DOHH2 (cell line): ENCODE data around the gene PRMT1.

Experiments used
- H3F3A ChIP-seq: fragments of 200-600 bp; sonication (generic), shearing (Covaris generic); 2 replicates; pipeline ENCODE4 v1.6.0; 2016; ENCODE audit warnings: antibody characterized with exemption, mild to moderate bottlenecking; ENCODE audit not compliant: control insufficient read depth, insufficient read depth
- H3K27ac ChIP-seq: fragments of 200-600 bp; sonication (generic); 2 replicates; pipeline ENCODE4 v1.5.1; 2014; ENCODE audit warnings: low read depth, mild to moderate bottlenecking, low read length, moderate library complexity
- H3K27me3 ChIP-seq: fragments of 200-600 bp; sonication (generic); 2 replicates; pipeline ENCODE4 v1.6.1; 2014; ENCODE audit warnings: mild to moderate bottlenecking, low read length, mixed read lengths; ENCODE audit not compliant: control insufficient read depth
- H3K36me3 ChIP-seq: fragments of 200-600 bp; sonication (generic); 2 replicates; pipeline ENCODE4 v1.6.1; 2014; ENCODE audit warnings: mild to moderate bottlenecking, low read length, moderate library complexity, mixed read lengths; ENCODE audit not compliant: control insufficient read depth
- H3K4me1 ChIP-seq: fragments of 200-600 bp; sonication (generic); 2 replicates; pipeline ENCODE4 v1.6.1; 2014; ENCODE audit warnings: mild to moderate bottlenecking, low read length, mixed read lengths; ENCODE audit not compliant: control insufficient read depth
- H3K4me2 ChIP-seq: fragments of 200-600 bp; sonication (generic); 2 replicates; pipeline ENCODE4 v1.6.0; 2014; ENCODE audit warnings: mild to moderate bottlenecking, low read length, moderate library complexity
- H3K4me3 ChIP-seq: fragments of 200-600 bp; sonication (generic); 2 replicates; pipeline ENCODE4 v1.5.1; 2014; ENCODE audit warnings: mild to moderate bottlenecking, low read length, mixed read lengths
- H3K79me2 ChIP-seq: fragments of 200-600 bp; sonication (generic); 2 replicates; pipeline ENCODE4 v1.6.1; 2014; ENCODE audit warnings: mild to moderate bottlenecking, low read length, mixed read lengths; ENCODE audit not compliant: control insufficient read depth
- H3K9me2 ChIP-seq: fragments of 200-600 bp; sonication (generic); replicated peaks from 2 replicates; pipeline ENCODE4 v1.6.1; 2014; ENCODE audit warnings: mild to moderate bottlenecking, low read length, mixed read lengths; ENCODE audit not compliant: control insufficient read depth
- H3K9me3 ChIP-seq: fragments of 200-600 bp; sonication (generic); 2 replicates; pipeline ENCODE4 v1.6.1; 2014; ENCODE audit warnings: antibody characterized with exemption, low read length, mixed read lengths; ENCODE audit not compliant: control insufficient read depth, insufficient read depth
- H4K20me1 ChIP-seq: fragments of 200-600 bp; sonication (generic); 2 replicates; pipeline ENCODE4 v1.6.0; 2014; ENCODE audit warnings: low read depth, mild to moderate bottlenecking, antibody characterized with exemption, low read length, moderate library complexity; ENCODE audit not compliant: control insufficient read depth, insufficient read depth
- CTCF ChIP-seq: fragments of 200-600 bp; sonication (generic); IDR thresholded peaks from one replicate; pipeline ENCODE4 v1.5.1; 2014; ENCODE audit warnings: antibody characterized with exemption, mild to moderate bottlenecking, low read depth, low read length; ENCODE audit not compliant: poor library complexity, severe bottlenecking
- EZH2phosphoT487 ChIP-seq: fragments of 200-600 bp; sonication (generic); IDR thresholded peaks from 2 replicates; pipeline ENCODE4 v1.6.1; 2017; ENCODE audit warnings: borderline replicate concordance, mild to moderate bottlenecking, antibody characterized with exemption, low read length, moderate library complexity, mixed read lengths

Gene PRMT1

GRCh38 chr19:49643466-49643865 is 33.6 kb upstream of the PRMT1 start:
- peaks cover 50% of the 10 kb centered on the region for H3K36me3 ChIP-seq
- peak overlapping the region; percentile 95 for H3K4me3 ChIP-seq
- H3K9me2 ChIP-seq, result no peaks in the 10 kb centered on the region
- TF ChIP-seq EZH2phosphoT487 (no peak), CTCF (no peak)
- H3K4me2 ChIP-seq, result peak overlapping the region; percentile 89
- no peaks in the 10 kb centered on the region for H4K20me1 ChIP-seq
- peaks cover 5% of the 10 kb centered on the region for H3K27me3 ChIP-seq
- peaks cover 62% of the 10 kb centered on the region for H3K79me2 ChIP-seq
- H3F3A ChIP-seq, result peaks cover 6% of the 10 kb centered on the region
- H3K27ac ChIP-seq, result no peak overlapping the region
- no peaks in the 10 kb centered on the region for H3K9me3 ChIP-seq
- H3K4me1 ChIP-seq, result peaks cover 22% of the 10 kb centered on the region

DNA sequence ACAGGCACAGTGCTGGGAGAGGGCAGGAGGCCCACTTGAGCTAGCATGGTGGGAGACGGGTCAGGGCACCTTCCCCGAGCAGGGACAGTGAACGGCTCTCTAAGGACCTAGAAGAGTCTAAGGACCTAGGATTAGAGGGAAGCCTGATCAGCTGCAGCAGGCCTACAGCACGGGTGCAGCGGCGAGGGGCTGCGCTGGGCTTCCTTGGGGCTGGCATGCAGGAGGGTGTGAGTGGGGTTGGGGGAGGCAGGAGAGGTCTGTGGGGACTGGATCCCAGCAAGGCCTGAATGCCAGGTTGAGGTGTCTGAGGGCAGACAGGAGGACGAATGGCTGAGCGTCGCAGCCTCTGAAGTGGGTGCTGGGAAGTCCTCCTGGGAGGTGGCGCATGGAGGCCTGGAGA is 31.5 kb upstream of the PRMT1 start:
- Histone ChIP-seq H3K36me3 (peaks cover 67% of the 10 kb centered on the region), H3K4me3 (no peak overlapping the region), H3F3A (peaks cover 6% of the 10 kb centered on the region), H3K4me2 (no peak overlapping the region), H4K20me1 (no peaks in the 10 kb centered on the region), H3K27ac (no peak overlapping the region), H3K9me3 (no peaks in the 10 kb centered on the region), H3K27me3 (no peaks in the 10 kb centered on the region; the same call in 1 of the 2 replicates), H3K4me1 (peaks cover 12% of the 10 kb centered on the region), H3K9me2 (no peaks in the 10 kb centered on the region), H3K79me2 (peaks cover 76% of the 10 kb centered on the region)
- no peak for TF ChIP-seq CTCF
- TF ChIP-seq EZH2phosphoT487, result no peak

DNA sequence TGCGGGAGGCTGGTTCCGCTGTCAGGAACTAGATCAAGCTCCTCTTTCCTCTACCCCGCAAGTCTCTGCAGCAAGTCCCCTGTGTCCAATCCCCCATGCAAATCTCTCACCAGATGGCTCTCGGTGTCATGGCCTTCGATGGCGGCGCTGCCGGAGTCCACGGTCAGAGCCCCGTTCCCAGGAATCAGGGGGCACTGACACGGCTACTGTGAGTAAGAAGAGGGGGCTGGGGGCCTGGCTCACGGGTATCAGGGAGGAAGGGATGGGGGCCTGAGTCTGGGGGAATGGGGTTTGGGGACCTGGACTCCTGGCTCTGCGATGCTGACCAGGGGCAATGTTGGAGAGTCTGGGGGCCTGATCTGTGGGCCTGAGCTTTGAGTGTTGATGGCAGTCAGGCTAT is 31.1 kb upstream of the PRMT1 start:
- H4K20me1 ChIP-seq, result no peaks in the 10 kb centered on the region
- peaks cover 2% of the 10 kb centered on the region for H3F3A ChIP-seq
- no peak for TF ChIP-seq EZH2phosphoT487
- no peak for TF ChIP-seq CTCF
- no peaks in the 10 kb centered on the region; the same call in 1 of the 2 replicates for H3K27me3 ChIP-seq
- no peaks in the 10 kb centered on the region for H3K9me2 ChIP-seq
- no peaks in the 10 kb centered on the region for H3K9me3 ChIP-seq
- peaks cover 64% of the 10 kb centered on the region for H3K36me3 ChIP-seq
- no peak overlapping the region for H3K4me2 ChIP-seq
- no peak overlapping the region for H3K27ac ChIP-seq
- H3K79me2 ChIP-seq, result peaks cover 73% of the 10 kb centered on the region
- no peak overlapping the region for H3K4me3 ChIP-seq
- peaks cover 12% of the 10 kb centered on the region for H3K4me1 ChIP-seq
